Large intestine (tissue), 12 donors: ENCODE results near the gene NAA20. TPM values are rescaled to one million over a fixed set of nuclear protein-coding genes. Genes with fewer than 3 reads are reported as not detected.

ENCODE experiments used
- DNase-seq, 2 donors: peaks; one replicate each; pipeline versions ENCODE4 v3.0.0 to v3.0.0-alpha.2; 2013
- H3K27ac ChIP-seq: one replicate; pipeline ENCODE4 v1.5.1; 2013; ENCODE audit warnings: low read length
- H3K27me3 ChIP-seq: 2 replicates; pipeline ENCODE4 v1.6.1; 2013; ENCODE audit warnings: low read length; ENCODE audit not compliant: control insufficient read depth, insufficient read depth
- H3K36me3 ChIP-seq: 2 replicates; pipeline ENCODE4 v1.6.1; 2013; ENCODE audit warnings: low read length; ENCODE audit not compliant: control insufficient read depth, insufficient read depth
- H3K4me1 ChIP-seq: one replicate; pipeline ENCODE4 v1.6.1; 2013; ENCODE audit warnings: low read length; ENCODE audit not compliant: control insufficient read depth, insufficient read depth
- H3K4me3 ChIP-seq: one replicate; pipeline ENCODE4 v1.5.1; 2013; ENCODE audit warnings: low read length
- H3K9me3 ChIP-seq: one replicate; pipeline ENCODE4 v1.6.1; 2013; ENCODE audit warnings: mild to moderate bottlenecking, low read depth, low read length, moderate library complexity; ENCODE audit not compliant: control insufficient read depth
- WGBS: methylation state at CpG from one replicate; pipeline ENCODE4 v1.1.5; 2013; ENCODE audit warnings: low lambda C conversion rate; ENCODE audit not compliant: insufficient coverage; 5-methylcytosine and 5-hydroxymethylcytosine counted together
- long read RNA-seq, 11 donors: transcript quantifications; one replicate each; lab custom pipeline, GENCODE V29; 2026
- polyA plus RNA-seq: library from polyadenylated mRNA; unstranded; fragments of 120-200 nt; gene quantifications from one replicate; pipeline ENCODE4 v1.2.1, GENCODE V29; 2013

NAA20 gene
- polyA plus RNA-seq: 61.5 TPM
- long read RNA-seq, donor 1, transcript NAA20-202 (6 exons, 1,260 nt): major isoform, 23 of 23 reads
- long read RNA-seq, donor 1, partial matches to known transcripts: 0 of 23 reads
- long read RNA-seq, donor 1, other reads (novel, unspliced or antisense): 0 of 23 reads
- long read RNA-seq, donor 2, transcript NAA20-202 (6 exons, 1,260 nt): major isoform, 48 of 82 reads
- long read RNA-seq, donor 2, partial matches to known transcripts: 33 of 82 reads
- long read RNA-seq, donor 2, other reads (novel, unspliced or antisense): 0 of 82 reads
- long read RNA-seq, donor 3, transcript NAA20-202 (6 exons, 1,260 nt): major isoform, 58 of 119 reads
- long read RNA-seq, donor 3, partial matches to known transcripts: 38 of 119 reads
- long read RNA-seq, donor 3, other reads (novel, unspliced or antisense): 23 of 119 reads
- long read RNA-seq, donor 4, transcript NAA20-202 (6 exons, 1,260 nt): major isoform, 5 of 5 reads
- long read RNA-seq, donor 4, partial matches to known transcripts: 0 of 5 reads
- long read RNA-seq, donor 4, other reads (novel, unspliced or antisense): 0 of 5 reads
- long read RNA-seq, donor 5, transcript NAA20-202 (6 exons, 1,260 nt): major isoform, 21 of 22 reads
- long read RNA-seq, donor 5, partial matches to known transcripts: 0 of 22 reads
- long read RNA-seq, donor 5, other reads (novel, unspliced or antisense): 0 of 22 reads
- long read RNA-seq, donor 6, transcript NAA20-202 (6 exons, 1,260 nt): major isoform, 45 of 97 reads
- long read RNA-seq, donor 6, partial matches to known transcripts: 36 of 97 reads
- long read RNA-seq, donor 6, other reads (novel, unspliced or antisense): 14 of 97 reads
- long read RNA-seq, donor 7, transcript NAA20-202 (6 exons, 1,260 nt): major isoform, 11 of 13 reads
- long read RNA-seq, donor 7, partial matches to known transcripts: 0 of 13 reads
- long read RNA-seq, donor 7, other reads (novel, unspliced or antisense): 0 of 13 reads
- long read RNA-seq, donor 8, transcript NAA20-202 (6 exons, 1,260 nt): major isoform, 37 of 73 reads
- long read RNA-seq, donor 8, partial matches to known transcripts: 31 of 73 reads
- long read RNA-seq, donor 8, other reads (novel, unspliced or antisense): 5 of 73 reads
- long read RNA-seq, donor 9, transcript NAA20-202 (6 exons, 1,260 nt): major isoform, 30 of 39 reads
- long read RNA-seq, donor 9, partial matches to known transcripts: 0 of 39 reads
- long read RNA-seq, donor 9, other reads (novel, unspliced or antisense): 7 of 39 reads
- long read RNA-seq, donor 10, transcript NAA20-202 (6 exons, 1,260 nt): major isoform, 31 of 33 reads
- long read RNA-seq, donor 10, partial matches to known transcripts: 0 of 33 reads
- long read RNA-seq, donor 10, other reads (novel, unspliced or antisense): 0 of 33 reads
- long read RNA-seq, donor 11, transcript NAA20-202 (6 exons, 1,260 nt): major isoform, 23 of 27 reads
- long read RNA-seq, donor 11, partial matches to known transcripts: 0 of 27 reads
- long read RNA-seq, donor 11, other reads (novel, unspliced or antisense): 0 of 27 reads

GRCh38 chr20:20017001-20017843 is at the start of gene NAA20:
TSS of gene NAA20 (plus strand) at chr20:20017362. CDS start at chr20:20017397, 35 bp downstream.
- WGBS: no CpG with 5 or more reads among the region's 81 CpGs
- H3K36me3 ChIP-seq: peaks cover 23% of the 10 kb centered on the region
- H3K4me1 ChIP-seq: peaks cover 16% of the 10 kb centered on the region
- H3K4me3 ChIP-seq: peak within 1 kb of the TSS; percentile 89
- peak; percentile 91 to 93 for DNase-seq
- no peaks in the 10 kb centered on the region for H3K9me3 ChIP-seq
- H3K27me3 ChIP-seq: no peaks in the 10 kb centered on the region
- H3K27ac ChIP-seq: peak within 1 kb of the TSS; percentile 32

- H3K4me3 ChIP-seq: no peak overlapping the region
- no CpG with 5 or more reads among the region's 5 CpGs for WGBS
- H3K27ac ChIP-seq: peak overlapping the region; percentile 39
- peaks cover 40% of the 10 kb centered on the region for H3K4me1 ChIP-seq
- H3K27me3 ChIP-seq: no peaks in the 10 kb centered on the region
- DNase-seq: peak in 1 of 2 donors; percentile 59
- H3K36me3 ChIP-seq: peaks cover 28% of the 10 kb centered on the region
- no peaks in the 10 kb centered on the region for H3K9me3 ChIP-seq
These were observed 49.7 kb upstream of the NAA20 start for GRCh38 chr20:19967445-19967844.

GRCh38 chr20:19968028-19968427 is 49.1 kb upstream of the NAA20 start:
- peak; percentile 35 to 67 for DNase-seq
- Histone ChIP-seq H3K4me1 (peaks cover 40% of the 10 kb centered on the region), H3K9me3 (no peaks in the 10 kb centered on the region), H3K27ac (peak overlapping the region; percentile 39), H3K36me3 (peaks cover 26% of the 10 kb centered on the region), H3K27me3 (no peaks in the 10 kb centered on the region), H3K4me3 (no peak overlapping the region)
- no CpG with 5 or more reads among the region's 7 CpGs for WGBS

GRCh38 chr20:19968466-19969073 is 48.6 kb upstream of the NAA20 start:
- 20% methylated on average over 1 of the region's 4 CpGs for WGBS
- peaks cover 28% of the 10 kb centered on the region for H3K36me3 ChIP-seq
- peaks cover 40% of the 10 kb centered on the region for H3K4me1 ChIP-seq
- H3K9me3 ChIP-seq: no peaks in the 10 kb centered on the region
- no peaks in the 10 kb centered on the region for H3K27me3 ChIP-seq
- peak overlapping the region; percentile 39 for H3K27ac ChIP-seq
- peak in 1 of 2 donors; percentile 62 for DNase-seq
- no peak overlapping the region for H3K4me3 ChIP-seq

GRCh38 chr20:19969106-19969505 is 48.1 kb upstream of the NAA20 start:
- no peak for DNase-seq
- H3K4me3 ChIP-seq: no peak overlapping the region
- no peak overlapping the region for H3K27ac ChIP-seq
- 90% methylated on average over 2 of the region's 5 CpGs for WGBS
- peaks cover 28% of the 10 kb centered on the region for H3K36me3 ChIP-seq
- peaks cover 40% of the 10 kb centered on the region for H3K4me1 ChIP-seq
- H3K27me3 ChIP-seq: no peaks in the 10 kb centered on the region
- no peaks in the 10 kb centered on the region for H3K9me3 ChIP-seq

GRCh38 chr20:19969507-19970255 is 47.5 kb upstream of the NAA20 start:
- no peak overlapping the region for H3K27ac ChIP-seq
- H3K27me3 ChIP-seq: no peaks in the 10 kb centered on the region

GRCh38 chr20:19970256-19970765 is 46.9 kb upstream of the NAA20 start:
- peaks cover 33% of the 10 kb centered on the region for H3K4me1 ChIP-seq
- WGBS: 17% methylated on average over 1 of the region's 5 CpGs
- H3K27ac ChIP-seq: no peak overlapping the region
- no peak for DNase-seq
- H3K9me3 ChIP-seq: no peaks in the 10 kb centered on the region
- H3K36me3 ChIP-seq: peaks cover 24% of the 10 kb centered on the region
- H3K27me3 ChIP-seq: no peaks in the 10 kb centered on the region
- H3K4me3 ChIP-seq: no peak overlapping the region

More at GRCh38 chr20:19969507-19970255, 47.5 kb upstream of the NAA20 start:
- H3K4me1 ChIP-seq: peaks cover 39% of the 10 kb centered on the region
- H3K9me3 ChIP-seq: no peaks in the 10 kb centered on the region
- no peak for DNase-seq
- H3K4me3 ChIP-seq: no peak overlapping the region
- 100% methylated on average over 1 of the region's 5 CpGs for WGBS
- H3K36me3 ChIP-seq: peaks cover 28% of the 10 kb centered on the region

- Histone ChIP-seq H3K36me3 (peaks cover 31% of the 10 kb centered on the region), H3K9me3 (no peaks in the 10 kb centered on the region), H3K27me3 (no peaks in the 10 kb centered on the region), H3K4me3 (no peak overlapping the region), H3K4me1 (peaks cover 32% of the 10 kb centered on the region), H3K27ac (no peak overlapping the region)
- no CpG with 5 or more reads among the region's 11 CpGs for WGBS
- no peak for DNase-seq
These were observed 46.0 kb upstream of the NAA20 start for GRCh38 chr20:19971116-19971515.
